ENCODE measurements around the gene TACC2. TPM values are rescaled to one million over a fixed set of nuclear protein-coding genes. Genes with fewer than 3 reads are reported as not detected.

Gene TACC2
- total and polyA plus RNA-seq, 9 of the 15 experiments (the other 6 are each of a cell fraction or from before 2014, with no cell fraction given) = under 0.01 to 0.35 (median 0.03) TPM; not detected in 6

GRCh38 chr10:122085423-122085911, 96.5 kb downstream of the TACC2 start:
- ChIA-PET POLR2A (interaction anchor here (0.7 to 1.1 kb wide), 3 partner anchors 9 to 177 kb away, joined by 3 read pairs; no protein-coding TSS in a partner anchor), CTCF (ENCODE audit: low intra/inter-chr PET ratio) (no interaction called here)
- peaks cover 0 to 49% of the 10 kb centered on the region in 2 experiments; a peak in 2 of 5 replicates for H3K27me3 ChIP-seq (ENCODE audit: control insufficient read depth in 2 of 2, insufficient read depth in 2 of 2, low read length in 2 of 2)
- WGBS (ENCODE audit: insufficient coverage, low coverage, missing lambda C conversion rate) = 0% methylated on average over 3 of the region's 8 CpGs
- H3K27ac ChIP-seq (ENCODE audit: extremely low read depth, low read depth, low read length) = no peak overlapping the region
- H2AFZ ChIP-seq (ENCODE audit: low read depth, low read length) = no peak overlapping the region
- DNase-seq (ENCODE audit: extremely low read depth in 1 of 4, low spot score in 3 of 4) (no peak), ATAC-seq (no peak), FAIRE-seq (no peak)
- no peaks in the 10 kb centered on the region for H3K79me2 ChIP-seq (ENCODE audit: control insufficient read depth, insufficient read depth, low read length)
- no peak overlapping the region for H3K4me2 ChIP-seq (ENCODE audit: insufficient read depth, low read length)
- TF ChIP-seq ZFP1 (CRISPR knock-in tag; IDR thresholded peaks at IDR 0.05) = no peak
- TF ChIP-seq ZSCAN29 (IDR thresholded peaks at IDR 0.05) = no peak
- TF ChIP-seq ZBTB17 (CRISPR knock-in tag; IDR thresholded peaks at IDR 0.05) = no peak
- no peak for TF ChIP-seq XRCC5 (IDR thresholded peaks at IDR 0.05; ENCODE audit: low read depth, low read length)
- TF ChIP-seq, protein P1, sequence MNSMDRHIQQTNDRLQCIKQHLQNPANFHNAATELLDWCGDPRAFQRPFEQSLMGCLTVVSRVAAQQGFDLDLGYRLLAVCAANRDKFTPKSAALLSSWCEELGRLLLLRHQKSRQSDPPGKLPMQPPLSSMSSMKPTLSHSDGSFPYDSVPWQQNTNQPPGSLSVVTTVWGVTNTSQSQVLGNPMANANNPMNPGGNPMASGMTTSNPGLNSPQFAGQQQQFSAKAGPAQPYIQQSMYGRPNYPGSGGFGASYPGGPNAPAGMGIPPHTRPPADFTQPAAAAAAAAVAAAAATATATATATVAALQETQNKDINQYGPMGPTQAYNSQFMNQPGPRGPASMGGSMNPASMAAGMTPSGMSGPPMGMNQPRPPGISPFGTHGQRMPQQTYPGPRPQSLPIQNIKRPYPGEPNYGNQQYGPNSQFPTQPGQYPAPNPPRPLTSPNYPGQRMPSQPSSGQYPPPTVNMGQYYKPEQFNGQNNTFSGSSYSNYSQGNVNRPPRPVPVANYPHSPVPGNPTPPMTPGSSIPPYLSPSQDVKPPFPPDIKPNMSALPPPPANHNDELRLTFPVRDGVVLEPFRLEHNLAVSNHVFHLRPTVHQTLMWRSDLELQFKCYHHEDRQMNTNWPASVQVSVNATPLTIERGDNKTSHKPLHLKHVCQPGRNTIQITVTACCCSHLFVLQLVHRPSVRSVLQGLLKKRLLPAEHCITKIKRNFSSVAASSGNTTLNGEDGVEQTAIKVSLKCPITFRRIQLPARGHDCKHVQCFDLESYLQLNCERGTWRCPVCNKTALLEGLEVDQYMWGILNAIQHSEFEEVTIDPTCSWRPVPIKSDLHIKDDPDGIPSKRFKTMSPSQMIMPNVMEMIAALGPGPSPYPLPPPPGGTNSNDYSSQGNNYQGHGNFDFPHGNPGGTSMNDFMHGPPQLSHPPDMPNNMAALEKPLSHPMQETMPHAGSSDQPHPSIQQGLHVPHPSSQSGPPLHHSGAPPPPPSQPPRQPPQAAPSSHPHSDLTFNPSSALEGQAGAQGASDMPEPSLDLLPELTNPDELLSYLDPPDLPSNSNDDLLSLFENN (IDR thresholded peaks at IDR 0.05; ENCODE audit: low read depth in 2 of 2, low read length in 2 of 2) = no peak
- TF ChIP-seq POLR2H (tag; IDR thresholded peaks at IDR 0.05; ENCODE audit: low read depth) = no peak
- no peak for TF ChIP-seq ELF4 (CRISPR knock-in tag; IDR thresholded peaks at IDR 0.05)
- no peak for TF ChIP-seq VEZF1 (CRISPR knock-in tag; IDR thresholded peaks at IDR 0.05)
- TF ChIP-seq FOXO4 (CRISPR knock-in tag; IDR thresholded peaks at IDR 0.05) = no peak
- no peak for TF ChIP-seq ZNF764 (CRISPR knock-in tag; IDR thresholded peaks at IDR 0.05; ENCODE audit: low read depth)
- TF ChIP-seq PRMT5 (CRISPR knock-in tag; IDR thresholded peaks at IDR 0.05) = no peak
- no peaks in the 10 kb centered on the region for H3K4me1 ChIP-seq (replicated peaks in 1 of 2; ENCODE audit: control insufficient read depth in 2 of 2, insufficient read depth in 2 of 2, low read length in 2 of 2)
- no peaks in the 10 kb centered on the region; the same call in 1 of the 2 replicates for H4K20me1 ChIP-seq (replicated peaks; ENCODE audit: control insufficient read depth, insufficient read depth, low read length)
- no peaks in the 10 kb centered on the region for H3K9me3 ChIP-seq (replicated peaks; ENCODE audit: control insufficient read depth, insufficient read depth, low read depth, low read length)
- H3K9me1 ChIP-seq (ENCODE audit: control insufficient read depth, insufficient read depth, low read length) = no peaks in the 10 kb centered on the region
- no TSS peak for BruUV-seq (replicated peaks)
- no peak overlapping the region for H3K4me3 ChIP-seq
- no peak overlapping the region for H3K9ac ChIP-seq (ENCODE audit: insufficient read depth in 1 of 2, low read depth in 2 of 2, low read length in 2 of 2)
- no peaks in the 10 kb centered on the region for H3K36me3 ChIP-seq (ENCODE audit: control insufficient read depth, insufficient read depth, low read length)
- intact Hi-C loops (cut with micrococcal nuclease) (no loop called here), in situ Hi-C loops (cut with MboI) (no loop called here)
